SK-N-MC (cell line): ENCODE data around the gene HINFP.

Experiments used
- EZH2 ChIP-seq: fragments of 200-600 bp; sonication (generic); IDR thresholded peaks from one replicate; pipeline ENCODE4 v1.6.1; 2017; ENCODE audit warnings: antibody characterized with exemption
- POLR2AphosphoS5 ChIP-seq: IDR thresholded peaks from 2 replicates; pipeline ENCODE4 v1.6.1; 2012; ENCODE audit warnings: mild to moderate bottlenecking, low read depth, low read length, borderline replicate concordance

DNA sequence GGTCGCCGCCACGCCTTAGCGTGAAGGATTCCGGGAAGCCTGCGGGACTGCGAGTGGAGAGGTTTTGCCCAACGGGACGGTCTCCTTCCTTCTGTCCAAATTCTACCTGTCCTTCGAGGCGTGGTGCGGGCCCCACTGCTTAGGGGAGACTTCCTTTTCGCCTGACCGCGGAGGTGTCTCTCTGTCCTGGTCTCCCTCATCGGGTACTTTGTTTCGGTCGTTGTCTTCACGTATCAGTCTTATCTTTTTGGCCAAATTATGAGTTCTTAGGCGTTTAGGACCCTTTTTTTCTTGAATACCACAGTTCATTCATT lies 388 bp downstream of the HINFP start:
- TF ChIP-seq EZH2 (no peak), POLR2AphosphoS5 (no peak)
